Nephron (organoid): Measurements from ENCODE around the gene ITGA11.

Experiments
- H3K27ac Mint-ChIP-seq, 3 experiments: 2 replicates each; pipeline ENCODE4 v1.8.0; 2020; ENCODE audit warnings: mixed read lengths in 3 of 3, mild to moderate bottlenecking in 2 of 3, moderate library complexity in 1 of 3
- H3K27me3 Mint-ChIP-seq: 2 replicates; pipeline ENCODE4 v1.8.0; 2021; ENCODE audit warnings: low read depth, mild to moderate bottlenecking, moderate library complexity, mixed read lengths
- H3K36me3 Mint-ChIP-seq: 2 replicates; pipeline ENCODE4 v1.8.0; 2020; ENCODE audit warnings: low read depth, mixed read lengths
- H3K4me1 Mint-ChIP-seq: 2 replicates; pipeline ENCODE4 v1.8.0; 2020; ENCODE audit warnings: mixed read lengths
- H3K4me3 Mint-ChIP-seq, 3 experiments: 2 replicates each; pipeline ENCODE4 v1.8.0; 2020; ENCODE audit warnings: mild to moderate bottlenecking in 3 of 3, mixed read lengths in 3 of 3, moderate library complexity in 2 of 3
- H3K9me3 Mint-ChIP-seq: 2 replicates; pipeline ENCODE4 v1.8.0; 2020; ENCODE audit warnings: mixed read lengths
- CTCF ChIP-seq, 3 experiments: fragments of 200-600 bp; sonication (generic); IDR thresholded peaks; one replicate each; pipeline ENCODE4 v1.5.0; 2021; ENCODE audit warnings: antibody characterized with exemption in 3 of 3; ENCODE audit not compliant: unreplicated experiment in 3 of 3

ITGA11 gene

GRCh38 chr15:68360721-68361120, 71.2 kb downstream of the ITGA11 start:
- Mint-ChIP-seq H3K4me1 (peaks cover 24% of the 10 kb centered on the region), H3K4me3 (no peak overlapping the region), H3K36me3 (peaks cover 3% of the 10 kb centered on the region), H3K9me3 (peaks cover 8% of the 10 kb centered on the region), H3K27ac (no peak overlapping the region), H3K27me3 (peaks cover 6% of the 10 kb centered on the region)
- TF ChIP-seq CTCF (IDR thresholded peaks at IDR 0.05; ENCODE audit: unreplicated experiment in 3 of 3): no peak

- H3K4me3 Mint-ChIP-seq: no peak overlapping the region
- no peak for TF ChIP-seq CTCF (IDR thresholded peaks at IDR 0.05; ENCODE audit: unreplicated experiment in 3 of 3)
- peaks cover 19% of the 10 kb centered on the region for H3K4me1 Mint-ChIP-seq
- peaks cover 3% of the 10 kb centered on the region for H3K36me3 Mint-ChIP-seq
- H3K27me3 Mint-ChIP-seq: peaks cover 6% of the 10 kb centered on the region
- no peak overlapping the region for H3K27ac Mint-ChIP-seq
- H3K9me3 Mint-ChIP-seq: peaks cover 8% of the 10 kb centered on the region
Measured at GRCh38 chr15:68356778-68357177, 75.2 kb downstream of the ITGA11 start.

- H3K4me3 Mint-ChIP-seq: no peak overlapping the region
- H3K27me3 Mint-ChIP-seq: peaks cover 6% of the 10 kb centered on the region
- H3K27ac Mint-ChIP-seq: no peak overlapping the region
- no peak for TF ChIP-seq CTCF (IDR thresholded peaks at IDR 0.05; ENCODE audit: unreplicated experiment in 3 of 3)
- peaks cover 8% of the 10 kb centered on the region for H3K4me1 Mint-ChIP-seq
- peaks cover 8% of the 10 kb centered on the region for H3K9me3 Mint-ChIP-seq
- peaks cover 3% of the 10 kb centered on the region for H3K36me3 Mint-ChIP-seq
Measured at GRCh38 chr15:68354923-68355322, 77.0 kb downstream of the ITGA11 start.

- H3K4me3 Mint-ChIP-seq: no peak overlapping the region
- H3K9me3 Mint-ChIP-seq: peaks cover 8% of the 10 kb centered on the region
- H3K36me3 Mint-ChIP-seq: peaks cover 3% of the 10 kb centered on the region
- no peak for TF ChIP-seq CTCF (IDR thresholded peaks at IDR 0.05; ENCODE audit: unreplicated experiment in 3 of 3)
- H3K27ac Mint-ChIP-seq: no peak overlapping the region
- peaks cover 5% of the 10 kb centered on the region for H3K4me1 Mint-ChIP-seq
- peaks cover 6% of the 10 kb centered on the region for H3K27me3 Mint-ChIP-seq
Measured at GRCh38 chr15:68354268-68354667, 77.7 kb downstream of the ITGA11 start.

- H3K36me3 Mint-ChIP-seq: peaks cover 3% of the 10 kb centered on the region
- H3K9me3 Mint-ChIP-seq: peaks cover 8% of the 10 kb centered on the region
- H3K4me1 Mint-ChIP-seq: peaks cover 9% of the 10 kb centered on the region
- no peak overlapping the region for H3K27ac Mint-ChIP-seq
- no peak overlapping the region for H3K4me3 Mint-ChIP-seq
- TF ChIP-seq CTCF (IDR thresholded peaks at IDR 0.05; ENCODE audit: unreplicated experiment in 3 of 3): no peak
- H3K27me3 Mint-ChIP-seq: peaks cover 6% of the 10 kb centered on the region
Measured at GRCh38 chr15:68353421-68354135, 78.4 kb downstream of the ITGA11 start.
